ENCODE results near the gene ALOX12B.
A peak's percentile ranks its signal among the peaks of the same experiment; 100 is the strongest.

The ALOX12B gene

DNA sequence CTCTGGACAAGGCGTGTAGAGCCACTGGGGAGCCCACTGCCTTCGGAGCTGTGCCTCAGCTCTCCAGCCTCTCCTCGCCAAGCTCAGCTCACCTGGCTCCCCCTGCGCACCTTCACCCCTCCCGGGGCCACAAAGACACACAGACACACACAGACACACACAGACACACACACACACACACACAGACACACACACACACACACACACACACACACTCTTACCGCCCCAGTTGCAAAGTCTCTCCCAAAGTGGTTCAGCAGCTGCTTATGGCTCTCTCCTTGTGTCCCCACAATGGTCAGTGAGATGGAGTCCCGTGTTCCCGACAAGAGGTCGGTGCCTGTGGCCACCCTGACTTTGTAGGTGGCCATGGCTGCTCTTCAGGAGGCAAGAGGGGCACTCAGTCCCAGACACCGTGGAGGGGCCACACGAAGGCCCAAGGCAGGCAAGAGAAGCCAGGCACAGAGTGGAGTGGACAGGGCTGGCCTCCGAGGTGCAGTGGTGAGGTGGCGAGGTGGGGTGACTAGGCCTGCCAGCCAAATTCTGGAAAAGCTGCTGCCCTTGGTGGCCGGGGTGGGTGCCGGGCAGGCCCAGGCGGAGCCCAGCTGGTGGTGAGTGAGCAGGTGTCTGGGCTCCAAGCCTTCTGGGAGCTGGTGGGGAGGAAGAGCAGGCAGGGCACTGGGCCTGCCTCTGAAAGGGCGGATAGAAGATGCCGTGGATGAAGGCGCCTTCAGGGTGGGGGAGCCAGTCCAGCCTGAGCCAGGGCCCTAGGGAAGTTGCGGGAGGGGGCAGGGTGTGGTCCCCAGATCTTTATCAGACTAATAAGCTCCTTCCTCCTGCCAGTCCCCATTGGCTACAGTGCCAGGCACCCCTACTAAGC, at the start of gene ALOX12B:
ALOX12B (minus strand) TSS at position 642 of the 877 bp plus-strand sequence; CDS start at position 368, 274 bp downstream.
- DNase-seq: no peak

DNA sequence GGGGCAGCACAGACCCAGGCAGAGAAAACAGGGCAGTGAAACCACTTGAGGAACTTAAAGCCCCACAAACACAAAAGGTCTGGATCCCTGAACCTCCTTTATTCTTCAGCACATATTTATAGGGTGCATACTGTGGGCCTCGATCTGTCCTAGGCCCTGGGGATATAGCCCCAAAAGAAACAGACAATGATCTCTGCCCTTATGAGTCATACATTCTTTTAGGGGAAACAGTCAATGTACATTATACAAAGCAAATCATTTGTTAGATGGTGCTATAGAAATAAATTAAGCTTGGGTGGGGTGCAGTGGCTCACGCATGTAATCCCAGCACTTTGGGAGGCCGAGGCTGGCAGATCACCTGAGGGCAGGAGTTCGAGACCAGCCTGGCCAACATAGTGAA, 46.4 kb upstream of the ALOX12B start:
- no peak for DNase-seq

- no peak for DNase-seq
These were observed 45.9 kb upstream of the ALOX12B start for GRCh38 chr17:8133399-8133798.

DNA sequence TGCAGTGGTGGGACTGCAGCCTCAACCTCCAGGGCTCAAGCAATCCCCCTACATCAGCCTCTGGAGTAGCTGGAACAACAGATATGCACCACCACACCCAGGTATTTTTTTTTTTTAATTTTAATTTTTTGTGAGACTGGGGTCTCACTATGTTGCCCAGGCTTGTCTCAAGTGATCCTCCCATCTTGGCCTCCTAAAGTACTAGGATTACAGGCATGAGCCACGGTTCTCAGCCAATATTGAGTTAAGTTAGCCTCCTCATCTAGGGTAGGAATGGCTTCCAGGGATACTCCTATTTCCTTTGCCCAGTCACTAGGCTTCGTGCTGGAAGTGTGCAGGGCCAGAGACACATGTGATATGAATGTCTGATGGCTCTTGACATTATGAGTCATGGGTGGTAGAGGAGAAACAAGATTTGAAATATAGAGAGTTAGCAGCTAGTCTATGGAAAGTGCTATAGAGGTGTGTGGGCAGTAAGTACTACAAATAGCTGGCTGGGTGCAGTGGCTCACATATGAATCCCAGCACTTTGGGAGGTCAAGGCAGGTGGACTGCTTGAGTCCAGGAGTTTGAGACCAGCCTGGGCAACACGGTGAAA, 44.4 kb upstream of the ALOX12B start:
- DNase-seq: no peak

DNA sequence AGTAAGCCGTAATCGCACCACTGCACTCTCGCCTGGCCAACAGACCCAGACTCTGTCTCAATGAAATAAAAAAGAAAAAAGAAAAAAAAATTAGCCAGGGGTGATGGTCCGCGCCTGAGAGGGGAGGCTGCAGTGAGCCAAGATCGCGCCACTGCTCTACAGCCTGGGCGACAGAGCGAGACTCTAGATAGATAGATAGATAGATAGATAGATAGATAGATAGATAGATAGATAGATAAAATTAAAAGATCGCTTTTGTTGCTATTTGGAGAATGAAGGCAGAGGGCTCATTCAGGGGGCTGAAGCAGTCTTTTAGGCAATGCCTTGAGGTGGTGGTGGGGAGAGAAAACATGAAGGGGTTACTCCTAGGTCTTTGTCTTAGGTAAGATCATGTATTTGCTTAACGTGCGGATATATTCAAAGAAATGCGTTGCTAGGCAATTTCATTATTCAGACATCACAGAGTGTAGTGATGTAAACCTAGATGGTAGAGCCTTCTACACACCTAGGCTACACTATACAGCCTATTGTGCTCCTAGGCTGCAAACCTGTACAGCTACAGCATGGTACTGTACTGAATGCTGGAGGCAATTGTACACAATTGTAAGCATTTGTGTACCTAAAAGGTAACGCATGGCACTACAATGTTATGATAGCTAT, 40.7 kb upstream of the ALOX12B start:
- DNase-seq: no peak

- DNase-seq: peak; percentile 59
These were observed 39.1 kb upstream of the ALOX12B start for GRCh38 chr17:8126491-8127066.

DNA sequence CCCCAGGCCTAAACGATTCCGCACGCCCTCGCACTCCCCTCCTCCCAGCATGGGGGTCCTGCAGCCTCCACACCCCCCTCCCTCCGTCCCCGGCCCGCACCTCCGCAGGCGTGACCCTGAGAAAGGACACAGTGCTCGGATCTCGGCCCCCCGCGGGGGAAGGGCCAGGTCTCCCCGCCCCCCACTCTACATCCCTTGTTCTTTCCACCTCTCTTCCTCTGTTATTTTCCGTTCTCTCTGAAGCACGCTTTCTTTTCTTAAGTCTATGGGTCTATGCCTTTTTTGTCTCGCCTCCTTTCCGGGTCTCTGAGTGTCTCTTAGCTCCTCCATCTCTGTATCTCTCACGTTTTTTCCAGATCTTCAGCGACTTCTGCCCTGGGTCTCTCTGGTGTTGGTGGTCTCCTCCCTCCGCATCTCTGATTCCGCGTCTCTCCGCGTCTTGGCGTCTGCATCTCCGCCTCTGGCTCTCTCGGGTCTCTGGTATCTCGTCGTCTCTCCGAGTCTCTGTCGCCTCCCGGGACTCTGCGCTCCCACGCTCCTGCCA, 38.5 kb upstream of the ALOX12B start:
- DNase-seq: no peak

- no peak for DNase-seq
These were observed 37.8 kb upstream of the ALOX12B start for GRCh38 chr17:8125154-8125946.

DNA sequence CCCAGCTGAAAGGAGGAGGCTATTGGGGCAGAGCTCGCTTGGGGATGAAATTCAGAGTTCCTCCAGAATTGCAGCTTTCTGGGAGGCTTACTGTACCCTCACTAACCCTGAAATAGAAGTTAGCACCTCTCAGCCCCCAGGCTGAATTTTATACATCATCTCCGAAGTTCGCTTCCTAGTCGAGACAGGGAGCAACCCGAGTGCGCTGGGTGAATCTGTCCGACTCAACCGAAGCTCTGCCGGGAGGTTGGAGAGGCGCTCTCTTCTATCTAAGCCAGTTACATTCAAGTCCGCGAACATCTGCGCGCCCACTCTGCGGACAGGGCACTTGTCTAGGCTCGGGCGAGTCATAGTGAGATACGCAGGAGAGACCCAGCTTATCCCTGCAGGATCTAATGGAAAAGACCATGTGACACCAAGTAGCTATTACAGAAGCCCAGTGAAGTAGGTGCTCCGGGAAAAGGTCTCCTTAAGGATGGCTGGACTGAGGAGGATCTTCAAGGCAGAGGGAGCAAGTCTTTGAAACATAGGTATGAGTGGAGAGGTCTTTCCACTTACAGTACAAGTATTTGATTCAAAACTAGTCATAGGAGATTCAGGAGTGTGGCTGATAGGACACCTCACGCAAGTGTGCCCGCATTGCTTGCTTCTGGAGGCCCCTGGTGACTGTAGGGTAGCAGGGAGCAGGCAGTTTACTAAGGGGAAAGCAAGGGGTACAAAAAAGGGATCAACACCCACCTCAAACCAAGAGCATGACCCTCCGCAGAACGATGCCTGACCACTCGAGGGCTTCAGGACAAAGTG, 37.0 kb upstream of the ALOX12B start:
- DNase-seq: no peak

DNA sequence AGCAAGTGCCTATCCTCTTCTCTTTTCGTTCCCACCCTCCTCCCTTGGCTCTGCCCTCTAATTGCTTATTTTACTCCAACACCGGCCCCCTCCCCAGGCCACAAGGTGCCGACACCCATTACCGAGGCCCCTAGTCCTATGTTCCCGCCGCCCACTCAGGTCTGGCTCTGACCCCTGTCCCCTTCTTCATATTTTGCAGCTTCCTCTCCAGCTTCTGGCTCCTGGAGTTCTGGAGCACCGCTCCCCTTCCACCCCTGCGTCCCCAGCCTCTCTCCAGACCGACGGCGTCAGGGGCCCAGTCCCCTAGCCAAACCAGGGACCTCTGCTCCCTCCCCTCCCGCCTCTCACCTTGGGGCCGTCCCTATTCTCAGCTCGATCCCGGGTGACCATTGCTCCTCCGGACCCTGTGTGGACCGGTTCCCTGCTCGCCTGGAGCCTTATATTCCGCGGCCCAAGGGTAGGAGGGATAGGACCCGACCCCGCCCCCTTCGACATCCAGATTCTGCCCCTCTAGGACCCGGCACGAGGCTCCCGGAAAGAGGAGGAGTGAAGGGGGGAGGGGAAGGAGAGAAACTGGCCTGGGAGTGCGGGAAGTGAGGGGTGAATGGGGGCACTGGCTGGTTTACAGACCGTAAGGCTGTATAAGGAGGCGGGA, 36.3 kb upstream of the ALOX12B start, which contains the start of gene HES7:
HES7 (minus strand) TSS at position 412 of the 655 bp plus-strand sequence; CDS start at position 390, 22 bp downstream.
- peak; percentile 38 for DNase-seq

DNA sequence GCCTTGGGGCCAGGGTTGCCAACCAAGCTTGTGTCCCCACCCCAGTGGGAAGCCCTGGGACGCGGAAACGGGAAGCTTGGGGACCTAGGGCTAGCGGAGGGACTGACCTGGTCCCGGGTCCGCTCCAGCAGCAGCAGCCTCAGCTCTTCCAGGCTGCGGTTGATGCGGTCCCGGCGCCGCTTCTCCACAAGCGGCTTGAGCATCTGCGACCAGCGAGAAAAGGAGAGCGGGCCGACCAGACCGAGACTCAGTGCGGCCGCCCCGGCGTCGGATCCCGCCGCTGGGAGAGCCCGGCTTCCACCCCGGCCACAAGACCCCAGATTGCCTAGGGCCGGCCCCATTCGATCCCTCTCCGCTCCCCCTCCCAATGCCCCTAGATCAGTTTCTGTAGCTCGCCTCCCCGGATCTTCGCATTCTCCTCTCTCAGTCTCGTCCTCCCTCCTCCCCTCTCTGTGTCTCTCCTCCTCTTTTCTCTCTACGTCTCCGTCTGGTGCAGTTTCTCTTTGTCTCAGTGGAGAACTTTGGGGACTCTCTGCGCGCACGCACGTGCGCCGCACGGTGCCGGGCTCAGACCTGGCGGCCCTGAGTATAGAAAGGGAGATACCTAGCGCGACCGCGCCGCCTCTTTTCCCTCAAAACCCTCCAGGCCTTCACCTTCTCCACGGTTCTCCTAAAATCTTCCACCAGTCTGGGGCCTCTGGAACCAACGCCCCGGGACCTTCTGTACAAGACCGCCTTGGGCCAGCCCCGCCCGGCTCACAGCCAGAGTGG, 35.6 kb upstream of the ALOX12B start:
- no peak for DNase-seq

GRCh38 chr17:8122422-8122923, 35.0 kb upstream of the ALOX12B start:
- no peak for DNase-seq

- peak; percentile 27 for DNase-seq
These were observed 34.3 kb upstream of the ALOX12B start for GRCh38 chr17:8121681-8122421.

DNA sequence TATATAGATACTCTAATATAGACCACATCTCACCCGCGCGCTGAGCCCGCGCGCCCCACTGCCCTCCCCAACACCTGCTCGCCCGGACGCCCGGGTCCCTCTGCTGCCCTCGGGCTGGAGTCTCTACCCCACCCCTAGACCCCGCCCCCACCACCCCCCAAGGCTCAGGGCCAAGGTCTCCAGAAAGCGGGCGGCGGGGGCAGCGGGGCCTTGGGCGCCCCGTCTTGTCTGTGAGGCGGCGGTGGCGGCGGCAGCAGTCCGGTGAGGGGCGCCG, 33.8 kb upstream of the ALOX12B start:
- DNase-seq: no peak

- DNase-seq: peak; percentile 35
These were observed 33.2 kb upstream of the ALOX12B start for GRCh38 chr17:8120520-8121406.

GRCh38 chr17:8119581-8120519, 32.3 kb upstream of the ALOX12B start:
- peak; percentile 32 for DNase-seq

Measured in NCI-H510A (cell line).